HG02623 (cell line): ENCODE measurements around the gene PARD3.
A peak's percentile ranks its signal among the peaks of the same experiment; 100 is the strongest.
"Not testable (repeated sequence)": the region's sequence is repeated elsewhere in the genome, so short reads cannot be mapped to it uniquely, and the experiment has no call there.

Experiments
- ATAC-seq: cut with Tn5 transposase; IDR thresholded peaks from one replicate; pipeline ENCODE4 v1.9.1; 2021; ENCODE audit warnings: moderate library complexity; ENCODE audit not compliant: unreplicated experiment

PARD3 gene

GRCh38 chr10:34815185-34816084 is at the start of gene PARD3:
PARD3 (minus strand) TSS chr10:34815296; CDS start chr10:34814995, 301 bp downstream.
- peak; percentile 43 for ATAC-seq

GRCh38 chr10:34864149-34865067 is 49.3 kb upstream of the PARD3 start:
- no peak for ATAC-seq

- no peak for ATAC-seq
These were observed 47.8 kb upstream of the PARD3 start for GRCh38 chr10:34862892-34863291.

- no peak for ATAC-seq
These were observed 46.4 kb upstream of the PARD3 start for GRCh38 chr10:34861293-34862021.

- no peak for ATAC-seq
These were observed 44.1 kb upstream of the PARD3 start for GRCh38 chr10:34859170-34859569.

- ATAC-seq = no peak
These were observed 42.9 kb upstream of the PARD3 start for GRCh38 chr10:34858003-34858402.

- no peak for ATAC-seq
These were observed 39.1 kb upstream of the PARD3 start for GRCh38 chr10:34854147-34854601.

GRCh38 chr10:34853357-34853756 is 38.3 kb upstream of the PARD3 start:
- ATAC-seq = no peak

- ATAC-seq = no peak
These were observed 35.5 kb upstream of the PARD3 start for GRCh38 chr10:34850558-34850957.

- no peak for ATAC-seq
These were observed 34.9 kb upstream of the PARD3 start for GRCh38 chr10:34850036-34850435.

- ATAC-seq = no peak
These were observed 30.0 kb upstream of the PARD3 start for GRCh38 chr10:34845070-34845469.

- no peak for ATAC-seq
These were observed 29.4 kb upstream of the PARD3 start for GRCh38 chr10:34844448-34844847.

- ATAC-seq = not testable (repeated sequence)
These were observed 28.4 kb upstream of the PARD3 start for GRCh38 chr10:34843470-34843869.

GRCh38 chr10:34838366-34838900 is 23.3 kb upstream of the PARD3 start:
- no peak for ATAC-seq

GRCh38 chr10:34835908-34836508 is 20.9 kb upstream of the PARD3 start:
- peak; percentile 57 for ATAC-seq

GRCh38 chr10:34834274-34834673 is 19.2 kb upstream of the PARD3 start:
- ATAC-seq = no peak

- no peak for ATAC-seq
These were observed 15.2 kb upstream of the PARD3 start for GRCh38 chr10:34830217-34830822.

GRCh38 chr10:34826857-34827766 is 12.0 kb upstream of the PARD3 start:
- ATAC-seq = no peak

GRCh38 chr10:34826221-34826620 is 11.1 kb upstream of the PARD3 start:
- no peak for ATAC-seq
